Right kidney (tissue), 9 donors: ENCODE measurements around the gene SLC30A1.
A peak's percentile ranks its signal among the peaks of the same experiment; 100 is the strongest.
"Not testable (repeated sequence)": the region's sequence is repeated elsewhere in the genome, so short reads cannot be mapped to it uniquely, and the experiment has no call there.

Experiments used
- DNase-seq: peaks from one replicate; pipeline ENCODE4 v3.0.0-alpha.2; 2016
- long read RNA-seq, 8 donors: transcript quantifications; one replicate each; lab custom pipeline, GENCODE V29; 2026

Gene SLC30A1
- long read RNA-seq, donor 1, full-length matches to known transcripts = 7 of 7 reads
- long read RNA-seq, donor 1, partial matches to known transcripts = 0 of 7 reads
- long read RNA-seq, donor 1, other reads (novel, unspliced or antisense) = 0 of 7 reads
- long read RNA-seq, donor 2, full-length matches to known transcripts = 12 of 23 reads
- long read RNA-seq, donor 2, partial matches to known transcripts = 11 of 23 reads
- long read RNA-seq, donor 2, other reads (novel, unspliced or antisense) = 0 of 23 reads
- long read RNA-seq, donor 3, full-length matches to known transcripts = 4 of 4 reads
- long read RNA-seq, donor 3, partial matches to known transcripts = 0 of 4 reads
- long read RNA-seq, donor 3, other reads (novel, unspliced or antisense) = 0 of 4 reads
- long read RNA-seq, donor 4, full-length matches to known transcripts = 9 of 9 reads
- long read RNA-seq, donor 4, partial matches to known transcripts = 0 of 9 reads
- long read RNA-seq, donor 4, other reads (novel, unspliced or antisense) = 0 of 9 reads
- long read RNA-seq, donor 5, full-length matches to known transcripts = 10 of 10 reads
- long read RNA-seq, donor 5, partial matches to known transcripts = 0 of 10 reads
- long read RNA-seq, donor 5, other reads (novel, unspliced or antisense) = 0 of 10 reads
- long read RNA-seq, donor 6, full-length matches to known transcripts = 16 of 16 reads
- long read RNA-seq, donor 6, partial matches to known transcripts = 0 of 16 reads
- long read RNA-seq, donor 6, other reads (novel, unspliced or antisense) = 0 of 16 reads
- long read RNA-seq, donor 7, full-length matches to known transcripts = 24 of 24 reads
- long read RNA-seq, donor 7, partial matches to known transcripts = 0 of 24 reads
- long read RNA-seq, donor 7, other reads (novel, unspliced or antisense) = 0 of 24 reads
- long read RNA-seq, donor 8, full-length matches to known transcripts = 11 of 11 reads
- long read RNA-seq, donor 8, partial matches to known transcripts = 0 of 11 reads
- long read RNA-seq, donor 8, other reads (novel, unspliced or antisense) = 0 of 11 reads

GRCh38 chr1:211578640-211579439, at the start of gene SLC30A1:
TSS of gene SLC30A1 (minus strand) at chr1:211579161. CDS start at chr1:211578612, 549 bp downstream.
- peak; percentile 96 for DNase-seq

- no peak for DNase-seq
Measured at GRCh38 chr1:211628417-211628816, 49.5 kb upstream of the SLC30A1 start.

- no peak for DNase-seq
Measured at GRCh38 chr1:211627259-211627658, 48.3 kb upstream of the SLC30A1 start.

GRCh38 chr1:211625866-211626265, 46.9 kb upstream of the SLC30A1 start:
- not testable (repeated sequence) for DNase-seq

- no peak for DNase-seq
Measured at GRCh38 chr1:211625040-211625439, 46.1 kb upstream of the SLC30A1 start.

GRCh38 chr1:211623515-211623914, 44.6 kb upstream of the SLC30A1 start:
- no peak for DNase-seq

GRCh38 chr1:211621447-211622198, 42.7 kb upstream of the SLC30A1 start:
- DNase-seq = no peak

GRCh38 chr1:211620097-211620496, 41.1 kb upstream of the SLC30A1 start:
- no peak for DNase-seq

GRCh38 chr1:211619033-211619996, 40.4 kb upstream of the SLC30A1 start:
- DNase-seq = no peak

GRCh38 chr1:211616965-211617297, 38.0 kb upstream of the SLC30A1 start:
- no peak for DNase-seq

- no peak for DNase-seq
Measured at GRCh38 chr1:211616231-211616964, 37.4 kb upstream of the SLC30A1 start.

GRCh38 chr1:211614615-211615014, 35.7 kb upstream of the SLC30A1 start:
- DNase-seq = no peak

- DNase-seq = no peak
Measured at GRCh38 chr1:211613951-211614350, 35.0 kb upstream of the SLC30A1 start.

GRCh38 chr1:211613108-211613947, 34.4 kb upstream of the SLC30A1 start:
- DNase-seq = no peak

- DNase-seq = no peak
Measured at GRCh38 chr1:211612786-211613107, 33.8 kb upstream of the SLC30A1 start.

GRCh38 chr1:211611818-211612217, 32.9 kb upstream of the SLC30A1 start:
- no peak for DNase-seq

GRCh38 chr1:211610779-211611556, 32.0 kb upstream of the SLC30A1 start:
- DNase-seq = no peak
